Astrocyte (in vitro differentiated cells and primary cell): ENCODE data around the gene METRN. TPM values are rescaled to one million over a fixed set of nuclear protein-coding genes. Genes with fewer than 3 reads are reported as not detected.

Experiments
- DNase-seq: peaks from one replicate; pipeline ENCODE4 v3.0.0-alpha.2; 2010; ENCODE audit warnings: low read depth
- FAIRE-seq: peaks from 2 replicates; lab custom pipeline; 2011; peaks lifted over from hg19 to GRCh38; lab: Jason Lieb, UNC
- H2AFZ ChIP-seq: 2 replicates; pipeline ENCODE4 v1.6.0; 2012; ENCODE audit warnings: low read depth, low read length, inconsistent platforms
- H3K27ac ChIP-seq: 2 replicates; pipeline ENCODE4 v1.5.1; 2011; ENCODE audit warnings: low read depth, low read length, inconsistent platforms
- H3K27me3 ChIP-seq: 2 replicates; pipeline ENCODE4 v1.6.0; 2011; ENCODE audit warnings: low read length, inconsistent platforms; ENCODE audit not compliant: insufficient read depth
- H3K36me3 ChIP-seq: 2 replicates; pipeline ENCODE4 v1.5.1; 2011; ENCODE audit warnings: low read length, inconsistent platforms; ENCODE audit not compliant: insufficient read depth
- H3K4me1 ChIP-seq: 2 replicates; pipeline ENCODE4 v1.5.1; 2011; ENCODE audit warnings: low read length, inconsistent platforms; ENCODE audit not compliant: insufficient read depth
- H3K4me2 ChIP-seq: 2 replicates; pipeline ENCODE4 v1.6.0; 2012; ENCODE audit warnings: low read length, inconsistent platforms
- H3K4me3 ChIP-seq: 2 replicates; pipeline ENCODE4 v1.5.1; 2011; ENCODE audit warnings: low read depth, mild to moderate bottlenecking, low read length, inconsistent platforms; ENCODE audit not compliant: insufficient read depth
- H3K79me2 ChIP-seq: 2 replicates; pipeline ENCODE4 v1.6.0; 2012; ENCODE audit warnings: mild to moderate bottlenecking, low read length, inconsistent platforms; ENCODE audit not compliant: insufficient read depth
- H3K9ac ChIP-seq: 2 replicates; pipeline ENCODE4 v1.6.0; 2012; ENCODE audit warnings: mild to moderate bottlenecking, low read length, inconsistent platforms
- H3K9me3 ChIP-seq: 2 replicates; pipeline ENCODE4 v1.5.1; 2012; ENCODE audit warnings: low read depth, mild to moderate bottlenecking, low read length, inconsistent platforms; ENCODE audit not compliant: insufficient read depth
- H4K20me1 ChIP-seq: 2 replicates; pipeline ENCODE4 v1.6.0; 2012; ENCODE audit warnings: low read length, inconsistent platforms; ENCODE audit not compliant: insufficient read depth
- H3K27ac Mint-ChIP-seq: one replicate; pipeline ENCODE4 v1.8.0; 2021; ENCODE audit warnings: mild to moderate bottlenecking, mixed read lengths; ENCODE audit not compliant: unreplicated experiment
- H3K27me3 Mint-ChIP-seq: one replicate; pipeline ENCODE4 v1.8.0; 2021; ENCODE audit warnings: low read depth, mixed read lengths; ENCODE audit not compliant: unreplicated experiment
- H3K36me3 Mint-ChIP-seq: one replicate; pipeline ENCODE4 v1.8.0; 2021; ENCODE audit warnings: low read depth, mixed read lengths; ENCODE audit not compliant: unreplicated experiment
- H3K4me1 Mint-ChIP-seq: one replicate; pipeline ENCODE4 v1.8.0; 2021; ENCODE audit warnings: low read depth, mixed read lengths; ENCODE audit not compliant: unreplicated experiment
- H3K4me3 Mint-ChIP-seq: one replicate; pipeline ENCODE4 v1.8.0; 2021; ENCODE audit warnings: mild to moderate bottlenecking, moderate library complexity, mixed read lengths; ENCODE audit not compliant: unreplicated experiment
- H3K9me3 Mint-ChIP-seq: one replicate; pipeline ENCODE4 v1.8.0; 2021; ENCODE audit warnings: mild to moderate bottlenecking, mixed read lengths; ENCODE audit not compliant: unreplicated experiment
- EZH2 ChIP-seq: IDR thresholded peaks from 2 replicates; pipeline ENCODE4 v1.6.1; 2012; ENCODE audit warnings: mild to moderate bottlenecking, low read length, inconsistent platforms; ENCODE audit not compliant: insufficient read depth
- total RNA-seq: library from RNA; stranded (reverse); gene quantifications from 2 replicates; pipeline ENCODE4 v1.2.1, GENCODE V29; 2021
- TF ChIP-seq, protein P1 (sequence below): IDR thresholded peaks from 2 replicates; pipeline ENCODE4 v1.5.1; 2011; ENCODE audit warnings: low read depth, mild to moderate bottlenecking, inconsistent platforms, low read length, moderate library complexity; ENCODE audit not compliant: insufficient read depth

The METRN gene
- total RNA-seq, 1 donor from 2014 or later: 31.5 TPM

- H3K27me3 ChIP-seq: no peaks in the 10 kb centered on the region
- peaks cover 5% of the 10 kb centered on the region for H3K4me1 Mint-ChIP-seq
- DNase-seq: no peak
These were observed 29.0 kb downstream of the METRN start for GRCh38 chr16:743794-744500.

GRCh38 chr16:745739-746138 is 30.8 kb downstream of the METRN start:
- Mint-ChIP-seq H3K27me3 (no peaks in the 10 kb centered on the region), H3K27ac (no peak overlapping the region), H3K9me3 (no peaks in the 10 kb centered on the region), H3K4me1 (peaks cover 3% of the 10 kb centered on the region), H3K36me3 (no peaks in the 10 kb centered on the region), H3K4me3 (no peak overlapping the region)
- Histone ChIP-seq H3K9ac (no peak overlapping the region), H3K4me3 (no peak overlapping the region), H3K79me2 (no peaks in the 10 kb centered on the region), H3K36me3 (no peaks in the 10 kb centered on the region), H2AFZ (no peak overlapping the region), H3K4me1 (peaks cover 3% of the 10 kb centered on the region), H3K4me2 (no peak overlapping the region), H3K9me3 (no peaks in the 10 kb centered on the region), H4K20me1 (no peaks in the 10 kb centered on the region), H3K27me3 (no peaks in the 10 kb centered on the region), H3K27ac (no peak overlapping the region)
- no peak for DNase-seq
- no peak for FAIRE-seq
- no peak for TF ChIP-seq EZH2
- TF ChIP-seq, protein P1, sequence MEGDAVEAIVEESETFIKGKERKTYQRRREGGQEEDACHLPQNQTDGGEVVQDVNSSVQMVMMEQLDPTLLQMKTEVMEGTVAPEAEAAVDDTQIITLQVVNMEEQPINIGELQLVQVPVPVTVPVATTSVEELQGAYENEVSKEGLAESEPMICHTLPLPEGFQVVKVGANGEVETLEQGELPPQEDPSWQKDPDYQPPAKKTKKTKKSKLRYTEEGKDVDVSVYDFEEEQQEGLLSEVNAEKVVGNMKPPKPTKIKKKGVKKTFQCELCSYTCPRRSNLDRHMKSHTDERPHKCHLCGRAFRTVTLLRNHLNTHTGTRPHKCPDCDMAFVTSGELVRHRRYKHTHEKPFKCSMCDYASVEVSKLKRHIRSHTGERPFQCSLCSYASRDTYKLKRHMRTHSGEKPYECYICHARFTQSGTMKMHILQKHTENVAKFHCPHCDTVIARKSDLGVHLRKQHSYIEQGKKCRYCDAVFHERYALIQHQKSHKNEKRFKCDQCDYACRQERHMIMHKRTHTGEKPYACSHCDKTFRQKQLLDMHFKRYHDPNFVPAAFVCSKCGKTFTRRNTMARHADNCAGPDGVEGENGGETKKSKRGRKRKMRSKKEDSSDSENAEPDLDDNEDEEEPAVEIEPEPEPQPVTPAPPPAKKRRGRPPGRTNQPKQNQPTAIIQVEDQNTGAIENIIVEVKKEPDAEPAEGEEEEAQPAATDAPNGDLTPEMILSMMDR: no peak

More at GRCh38 chr16:743794-744500, 29.0 kb downstream of the METRN start:
- peaks cover 9% of the 10 kb centered on the region for H3K4me1 ChIP-seq
- H3K9me3 ChIP-seq: no peaks in the 10 kb centered on the region
- Mint-ChIP-seq H3K36me3 (no peaks in the 10 kb centered on the region), H3K27ac (no peak overlapping the region), H3K4me3 (no peak overlapping the region), H3K9me3 (no peaks in the 10 kb centered on the region), H3K27me3 (no peaks in the 10 kb centered on the region)
- H3K4me2 ChIP-seq: no peak overlapping the region
- H3K79me2 ChIP-seq: peaks cover 11% of the 10 kb centered on the region
- no peak overlapping the region for H3K27ac ChIP-seq
- FAIRE-seq: no peak
- H4K20me1 ChIP-seq: peaks cover 5% of the 10 kb centered on the region
- no peak overlapping the region for H2AFZ ChIP-seq
- no peak overlapping the region for H3K4me3 ChIP-seq
- H3K9ac ChIP-seq: no peak overlapping the region
- TF ChIP-seq, protein P1: no peak
- TF ChIP-seq EZH2: no peak
- peaks cover 2% of the 10 kb centered on the region for H3K36me3 ChIP-seq

- Histone ChIP-seq H3K4me1 (peaks cover 3% of the 10 kb centered on the region), H3K9ac (no peak overlapping the region), H3K4me3 (no peak overlapping the region), H3K36me3 (no peaks in the 10 kb centered on the region), H3K4me2 (no peak overlapping the region), H2AFZ (no peak overlapping the region), H4K20me1 (no peaks in the 10 kb centered on the region), H3K9me3 (no peaks in the 10 kb centered on the region), H3K27me3 (no peaks in the 10 kb centered on the region), H3K79me2 (no peaks in the 10 kb centered on the region), H3K27ac (no peak overlapping the region)
- Mint-ChIP-seq H3K4me1 (peaks cover 3% of the 10 kb centered on the region), H3K36me3 (no peaks in the 10 kb centered on the region), H3K9me3 (no peaks in the 10 kb centered on the region), H3K4me3 (no peak overlapping the region), H3K27ac (no peak overlapping the region), H3K27me3 (peaks cover 7% of the 10 kb centered on the region)
- no peak for FAIRE-seq
- TF ChIP-seq, protein P1: no peak
- no peak for TF ChIP-seq EZH2
- no peak for DNase-seq
These were observed 31.7 kb downstream of the METRN start for GRCh38 chr16:746637-747036.
